ENCODE results near the gene MTCH2. TPM values are rescaled to one million over a fixed set of nuclear protein-coding genes. Genes with fewer than 3 reads are reported as not detected.
"Not testable (repeated sequence)": the region's sequence is repeated elsewhere in the genome, so short reads cannot be mapped to it uniquely, and the experiment has no call there.

MTCH2 gene
- total and polyA plus RNA-seq, 12 donors, result 22.0 to 176 (median 89.6) TPM

- DNase-seq, result no peak
- Histone ChIP-seq H3K9me3 (replicated peaks in 1 of 3) (no peaks in the 10 kb centered on the region), H3K4me1 (replicated peaks in 1 of 2) (no peaks in the 10 kb centered on the region), H3K4me3 (no peak overlapping the region), H3K36me3 (replicated peaks in 1 of 2) (no peaks in the 10 kb centered on the region), H3K27me3 (no peaks in the 10 kb centered on the region), H3K27ac (no peak overlapping the region)
- WGBS, 4 donors, result 51 to 63% (median 58%) methylated on average over 4 of the region's 4 CpGs
- intact Hi-C loops (cut with DNase I), result no loop called here
- TF ChIP-seq CTCF (IDR thresholded peaks at IDR 0.05), result no peak
- no peak for TF ChIP-seq POLR2A (IDR thresholded peaks at IDR 0.05)
Observed at GRCh38 chr11:47667135-47667534, 24.8 kb upstream of the MTCH2 start.

- H3K4me1 ChIP-seq (replicated peaks in 1 of 2); H3K27ac ChIP-seq; DNase-seq; H3K27me3 ChIP-seq; H3K4me3 ChIP-seq; H3K36me3 ChIP-seq (replicated peaks in 1 of 2); H3K9me3 ChIP-seq (replicated peaks in 1 of 3); intact Hi-C loops (cut with DNase I): not testable (repeated sequence)
- WGBS, 4 donors, result 89 to 98% (median 94%) methylated on average over 3 to 4 of the region's 4 CpGs
Observed at GRCh38 chr11:47664936-47665335, 22.6 kb upstream of the MTCH2 start.

- DNase-seq, result no peak
- no peaks in the 10 kb centered on the region for H3K9me3 ChIP-seq (replicated peaks in 1 of 3)
- no peaks in the 10 kb centered on the region for H3K36me3 ChIP-seq (replicated peaks in 1 of 2)
- intact Hi-C loops (cut with DNase I), result no loop called here
- TF ChIP-seq CTCF (IDR thresholded peaks at IDR 0.05) (no peak), POLR2A (IDR thresholded peaks at IDR 0.05) (no peak)
- no peaks in the 10 kb centered on the region for H3K27me3 ChIP-seq
- H3K4me1 ChIP-seq (replicated peaks in 1 of 2), result no peaks in the 10 kb centered on the region
- no peak overlapping the region for H3K4me3 ChIP-seq
- no peak overlapping the region for H3K27ac ChIP-seq
- WGBS, 4 donors, result 85 to 100% (median 96%) methylated on average over 2 of the region's 2 CpGs
Observed at GRCh38 chr11:47661245-47661644, 18.9 kb upstream of the MTCH2 start.

GRCh38 chr11:47659276-47659675, 16.9 kb upstream of the MTCH2 start:
- DNase-seq, result no peak
- Histone ChIP-seq H3K36me3 (replicated peaks in 1 of 2) (no peaks in the 10 kb centered on the region), H3K9me3 (replicated peaks in 1 of 3) (no peaks in the 10 kb centered on the region), H3K4me1 (replicated peaks in 1 of 2) (no peaks in the 10 kb centered on the region), H3K4me3 (no peak overlapping the region), H3K27ac (no peak overlapping the region), H3K27me3 (no peaks in the 10 kb centered on the region)
- WGBS, 4 donors, result 79 to 85% (median 79%) methylated on average over 4 of the region's 4 CpGs
- intact Hi-C loops (cut with DNase I), result loop anchor here in 1 of 2 donors (5.0 kb wide), 1 partner anchor 53 kb away; no protein-coding TSS in a partner anchor
- TF ChIP-seq POLR2A (IDR thresholded peaks at IDR 0.05), result no peak
- TF ChIP-seq CTCF (IDR thresholded peaks at IDR 0.05), result no peak

- Histone ChIP-seq H3K36me3 (replicated peaks in 1 of 2) (no peaks in the 10 kb centered on the region), H3K27ac (no peak overlapping the region), H3K27me3 (no peaks in the 10 kb centered on the region), H3K9me3 (replicated peaks in 1 of 3) (no peaks in the 10 kb centered on the region), H3K4me3 (no peak overlapping the region), H3K4me1 (replicated peaks in 1 of 2) (no peaks in the 10 kb centered on the region)
- DNase-seq, result no peak
- TF ChIP-seq POLR2A (IDR thresholded peaks at IDR 0.05) (no peak), CTCF (IDR thresholded peaks at IDR 0.05) (no peak)
- WGBS, 4 donors, result 68 to 76% (median 75%) methylated on average over 6 of the region's 6 CpGs
- intact Hi-C loops (cut with DNase I), result loop anchor here in 1 of 2 donors (5.0 kb wide), 1 partner anchor 56 kb away; no protein-coding TSS in a partner anchor
Observed at GRCh38 chr11:47656260-47656885, 14.0 kb upstream of the MTCH2 start.
